Astrocyte of the cerebellum (primary cell): ENCODE results near the gene KLHL13.
"Not testable (repeated sequence)": the region's sequence is repeated elsewhere in the genome, so short reads cannot be mapped to it uniquely, and the experiment has no call there.

Experiments
- DNase-seq: peaks from one replicate; pipeline ENCODE4 v3.0.0-alpha.2; 2011; ENCODE audit warnings: low read depth
- H3K4me3 ChIP-seq: 2 replicates; pipeline ENCODE4 v1.5.1; 2011; ENCODE audit warnings: mild to moderate bottlenecking, low read depth, low read length, moderate library complexity
- in situ Hi-C: cut with HindIII; loops from 2 replicates; pipeline ENCODE4 v1.10.0; 2017; ENCODE audit warnings: low sequenced_read_pairs
- TF ChIP-seq, protein P1 (sequence below): IDR thresholded peaks from 2 replicates; pipeline ENCODE4 v1.5.1; 2012; ENCODE audit warnings: low read length, low read depth, moderate library complexity, mild to moderate bottlenecking; ENCODE audit errors: missing control alignments

The KLHL13 gene

DNA sequence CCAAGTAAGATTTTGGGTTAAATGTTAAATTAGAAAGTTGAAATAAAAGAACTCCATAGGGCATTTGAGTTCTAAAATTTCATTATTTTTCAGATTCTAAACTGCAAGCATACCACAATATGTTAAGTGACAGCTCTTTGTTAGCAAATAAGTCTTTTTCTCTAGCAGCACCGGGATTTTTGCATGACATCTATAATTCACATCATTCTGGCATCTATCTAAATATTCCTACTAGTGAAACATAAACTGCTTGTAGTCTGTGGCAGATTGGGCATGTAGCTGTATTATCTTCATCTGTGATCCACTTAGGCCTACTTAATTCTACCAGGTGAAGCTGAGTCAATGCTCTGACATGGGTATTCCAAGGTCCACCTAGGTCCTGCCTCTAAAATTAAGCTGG, 32.1 kb upstream of the KLHL13 start:
- DNase-seq: no peak
- in situ Hi-C loops: no loop called here
- no peak overlapping the region for H3K4me3 ChIP-seq
- TF ChIP-seq, protein P1, sequence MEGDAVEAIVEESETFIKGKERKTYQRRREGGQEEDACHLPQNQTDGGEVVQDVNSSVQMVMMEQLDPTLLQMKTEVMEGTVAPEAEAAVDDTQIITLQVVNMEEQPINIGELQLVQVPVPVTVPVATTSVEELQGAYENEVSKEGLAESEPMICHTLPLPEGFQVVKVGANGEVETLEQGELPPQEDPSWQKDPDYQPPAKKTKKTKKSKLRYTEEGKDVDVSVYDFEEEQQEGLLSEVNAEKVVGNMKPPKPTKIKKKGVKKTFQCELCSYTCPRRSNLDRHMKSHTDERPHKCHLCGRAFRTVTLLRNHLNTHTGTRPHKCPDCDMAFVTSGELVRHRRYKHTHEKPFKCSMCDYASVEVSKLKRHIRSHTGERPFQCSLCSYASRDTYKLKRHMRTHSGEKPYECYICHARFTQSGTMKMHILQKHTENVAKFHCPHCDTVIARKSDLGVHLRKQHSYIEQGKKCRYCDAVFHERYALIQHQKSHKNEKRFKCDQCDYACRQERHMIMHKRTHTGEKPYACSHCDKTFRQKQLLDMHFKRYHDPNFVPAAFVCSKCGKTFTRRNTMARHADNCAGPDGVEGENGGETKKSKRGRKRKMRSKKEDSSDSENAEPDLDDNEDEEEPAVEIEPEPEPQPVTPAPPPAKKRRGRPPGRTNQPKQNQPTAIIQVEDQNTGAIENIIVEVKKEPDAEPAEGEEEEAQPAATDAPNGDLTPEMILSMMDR: no peak

DNA sequence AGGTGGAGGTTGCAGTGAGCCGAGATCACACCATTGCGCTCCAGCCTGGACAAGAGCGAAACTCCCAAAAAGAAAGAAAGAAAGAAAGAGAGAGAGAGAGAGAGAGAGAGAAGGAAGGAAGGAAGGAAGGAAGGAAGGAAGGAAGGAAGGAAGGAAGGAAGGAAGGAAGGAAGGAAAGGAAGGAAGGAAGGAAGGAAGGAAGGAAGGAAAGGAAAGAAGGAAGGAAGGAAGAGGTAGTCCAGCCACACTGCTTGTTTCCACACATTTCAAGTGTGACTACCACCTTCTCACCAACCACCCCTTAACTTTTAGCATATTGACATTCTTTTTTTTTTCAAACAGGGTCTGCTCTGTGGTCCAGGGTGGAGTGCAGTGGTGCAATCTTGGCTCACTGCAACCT, 31.2 kb upstream of the KLHL13 start:
- H3K4me3 ChIP-seq, in situ Hi-C loops, DNase-seq: not testable (repeated sequence)

DNA sequence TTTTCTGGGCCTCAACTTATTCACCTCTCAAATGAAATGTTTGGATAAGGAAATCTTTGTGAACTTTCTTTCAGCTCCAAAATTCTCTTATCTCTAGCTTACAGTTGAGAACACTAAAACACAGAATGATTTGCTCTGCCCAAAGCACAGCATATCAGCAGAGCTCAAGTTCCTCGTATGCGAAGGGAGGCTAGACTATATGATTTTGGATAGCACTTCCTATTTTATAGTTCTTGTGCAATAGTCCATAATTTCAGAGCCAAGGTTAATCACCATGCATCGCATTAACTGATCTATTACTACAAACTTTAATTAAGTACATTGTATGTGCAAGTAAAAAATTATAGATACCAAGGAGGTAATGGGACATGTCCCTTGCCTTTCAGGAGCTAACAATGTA, 27.0 kb upstream of the KLHL13 start:
- in situ Hi-C loops: no loop called here
- TF ChIP-seq, protein P1: no peak
- no peak overlapping the region for H3K4me3 ChIP-seq
- DNase-seq: no peak

DNA sequence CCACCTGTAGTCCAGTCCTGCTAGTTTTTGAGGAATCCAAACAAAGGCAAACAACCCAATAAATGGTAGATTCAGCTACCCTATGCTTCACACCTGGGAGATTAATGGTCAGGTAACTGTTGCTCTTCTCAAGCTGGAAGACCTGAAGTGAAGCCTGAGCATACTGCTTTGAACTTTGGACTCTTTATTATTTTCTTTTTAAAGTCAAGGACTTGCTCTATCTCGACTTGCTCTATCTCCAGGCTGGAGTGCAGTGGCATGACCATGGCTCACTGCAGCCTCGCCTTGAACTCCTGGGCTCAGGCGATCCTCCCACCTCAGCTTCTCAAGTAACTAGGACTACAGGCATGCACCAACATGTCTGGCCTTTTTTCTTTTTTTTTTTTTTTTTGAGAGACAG, 14.7 kb upstream of the KLHL13 start:
- no peak for DNase-seq
- TF ChIP-seq, protein P1: no peak
- in situ Hi-C loops: no loop called here
- no peak overlapping the region for H3K4me3 ChIP-seq

DNA sequence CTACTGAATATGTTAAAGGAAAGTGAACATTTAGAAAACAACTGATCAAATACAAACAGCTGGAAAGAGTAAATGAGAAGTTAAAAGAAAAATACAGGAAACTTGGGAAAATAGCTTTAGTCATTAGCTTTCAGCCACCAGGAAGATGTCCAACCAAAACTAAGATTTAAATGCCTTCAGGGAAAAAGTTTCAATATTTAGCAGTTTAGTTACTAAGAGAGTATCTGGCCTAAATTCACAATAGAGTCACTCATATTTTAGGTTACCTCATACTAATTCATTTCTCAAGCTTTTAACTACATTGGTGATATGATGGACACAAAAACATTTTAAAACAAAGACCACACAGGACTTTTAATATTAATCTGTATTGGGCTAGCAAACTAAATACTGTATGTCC, 13.1 kb upstream of the KLHL13 start:
- TF ChIP-seq, protein P1: no peak
- in situ Hi-C loops: no loop called here
- DNase-seq: no peak
- no peak overlapping the region for H3K4me3 ChIP-seq

DNA sequence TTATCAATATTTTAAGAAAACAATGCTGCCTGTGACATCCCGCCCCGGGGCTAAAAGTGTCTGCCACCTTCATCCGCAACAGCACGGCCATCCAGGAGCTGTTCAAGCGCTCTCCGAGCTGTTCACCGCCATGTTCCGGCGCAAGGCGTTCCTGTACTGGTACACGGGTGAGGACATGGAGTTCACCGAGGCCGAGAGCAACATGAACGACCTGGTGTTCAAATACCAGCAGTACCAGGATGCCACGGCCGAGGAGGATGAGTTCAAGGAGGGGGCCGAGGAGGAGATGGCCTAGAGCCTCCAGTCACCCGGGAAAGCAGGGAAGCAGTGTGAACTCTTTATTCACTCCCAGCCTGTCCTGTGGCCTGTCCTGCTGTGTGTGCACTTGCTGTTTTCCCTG, 12.1 kb upstream of the KLHL13 start:
- TF ChIP-seq, protein P1: no peak
- in situ Hi-C loops: no loop called here
- no peak for DNase-seq
- no peak overlapping the region for H3K4me3 ChIP-seq

DNA sequence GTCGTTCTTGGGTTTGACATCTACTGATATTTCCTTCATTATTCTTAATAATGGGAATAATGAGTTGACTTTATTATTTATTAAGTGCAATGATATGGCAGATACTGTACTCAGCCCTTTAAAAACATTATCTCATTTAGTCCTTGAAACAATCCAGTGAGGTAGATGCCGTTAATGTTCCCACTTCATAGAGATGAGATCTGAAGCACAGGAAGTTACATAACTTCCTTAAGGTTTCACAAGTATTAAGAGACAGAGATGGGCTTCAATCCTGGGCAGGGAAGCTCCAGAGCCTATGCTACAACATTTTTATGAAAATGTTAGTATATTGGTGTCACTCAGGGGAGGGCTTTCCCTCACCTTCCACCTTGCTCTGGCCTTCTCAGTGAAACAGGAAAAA, 9.7 kb upstream of the KLHL13 start:
- in situ Hi-C loops: no loop called here
- TF ChIP-seq, protein P1: no peak
- DNase-seq: no peak
- no peak overlapping the region for H3K4me3 ChIP-seq

DNA sequence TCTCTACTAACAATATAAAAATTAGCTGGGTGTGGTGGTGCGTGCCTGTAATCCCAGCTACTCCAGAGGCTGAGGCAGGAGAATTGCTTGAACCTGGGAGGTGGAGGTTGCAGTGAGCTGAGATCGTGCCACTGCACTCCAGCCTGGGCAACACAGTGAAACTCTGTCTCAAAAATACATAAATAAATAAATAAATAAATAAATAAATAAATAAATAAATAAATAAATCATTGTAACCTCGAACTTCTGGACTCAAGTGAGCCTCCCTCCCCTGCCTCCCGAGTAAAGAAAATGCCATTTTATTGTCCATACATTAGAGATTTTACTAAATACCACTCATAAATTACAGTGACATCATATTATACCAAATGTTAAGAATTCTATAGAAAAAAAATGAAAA, 7.6 kb upstream of the KLHL13 start:
- H3K4me3 ChIP-seq, DNase-seq, in situ Hi-C loops: not testable (repeated sequence)
